H1 (cell line): ENCODE measurements around the gene PDIA5. TPM values are rescaled to one million over a fixed set of nuclear protein-coding genes. Genes with fewer than 3 reads are reported as not detected.

Source experiments
- CTCF ChIA-PET: fragments of 300-600 bp; sonication (Branson Sonifier 250); formaldehyde crosslinking; loops from one replicate; lab custom pipeline; 2021; ENCODE audit not compliant: partially characterized antibody; lab: Charles Lee
- POLR2A ChIA-PET: fragments of 300-600 bp; sonication (Branson Sonifier 250); formaldehyde crosslinking; loops from one replicate; lab custom pipeline; 2021; ENCODE audit warnings: inconsistent platforms; ENCODE audit not compliant: partially characterized antibody; lab: Charles Lee
- DNase-seq, 2 experiments: peaks; one replicate each; pipeline versions ENCODE4 v3.0.0 to v3.0.0-alpha.2; 2010 to 2022; ENCODE audit warnings: low spot score in 2 of 2, low read depth in 1 of 2, mixed read lengths in 1 of 2
- FAIRE-seq: peaks from 2 replicates; lab custom pipeline; 2011; peaks lifted over from hg19 to GRCh38; lab: Jason Lieb, UNC
- H2AFZ ChIP-seq: 2 replicates; pipeline ENCODE4 v1.8.1; 2012; ENCODE audit warnings: low read length, inconsistent platforms
- H2AK5ac ChIP-seq: 2 replicates; pipeline ENCODE4 v1.6.1; 2013; ENCODE audit warnings: low read depth, low read length
- H2BK120ac ChIP-seq: replicated peaks from 2 replicates; pipeline ENCODE3; 2013; ENCODE audit warnings: low read depth, low read length, inconsistent platforms
- H2BK12ac ChIP-seq: 2 replicates; pipeline ENCODE4 v1.6.1; 2013; ENCODE audit warnings: low read depth, low read length
- H2BK15ac ChIP-seq: 2 replicates; pipeline ENCODE4 v1.6.1; 2013; ENCODE audit warnings: low read length
- H2BK20ac ChIP-seq: 2 replicates; pipeline ENCODE4 v1.6.1; 2013; ENCODE audit warnings: low read length
- H2BK5ac ChIP-seq: 2 replicates; pipeline ENCODE4 v1.6.1; 2013; ENCODE audit warnings: low read depth, low read length
- H3K14ac ChIP-seq: 2 replicates; pipeline ENCODE4 v1.6.1; 2013; ENCODE audit warnings: inconsistent platforms; ENCODE audit not compliant: insufficient read length
- H3K18ac ChIP-seq: 2 replicates; pipeline ENCODE4 v1.6.1; 2013; ENCODE audit warnings: low read length; ENCODE audit errors: extremely low read depth
- H3K23ac ChIP-seq: 2 replicates; pipeline ENCODE4 v1.6.1; 2013; ENCODE audit warnings: inconsistent platforms; ENCODE audit not compliant: insufficient read length
- H3K23me2 ChIP-seq: 2 replicates; pipeline ENCODE4 v1.6.1; 2013; ENCODE audit warnings: low read depth, low read length
- H3K27ac ChIP-seq: 2 replicates; pipeline ENCODE4 v1.6.1; 2011; ENCODE audit warnings: low read depth, low read length, inconsistent platforms
- H3K27me3 ChIP-seq, 4 experiments: replicated peaks in 1 of 4; 1 replicate in 1 of 4; 2 replicates in 3 of 4; pipeline versions ENCODE4 v1.6.1 to v1.8.1; 2011 to 2013; ENCODE audit warnings: low read length in 3 of 4, mild to moderate bottlenecking in 3 of 4, inconsistent platforms in 2 of 4, mixed read lengths in 2 of 4, moderate library complexity in 1 of 4; ENCODE audit not compliant: control insufficient read depth in 3 of 4, insufficient read depth in 3 of 4; ENCODE audit errors: extremely low read depth in 1 of 4
- H3K36me3 ChIP-seq, 4 experiments: 2 replicates each; pipeline versions ENCODE4 v1.6.1 to v1.8.1; 2011 to 2013; ENCODE audit warnings: mild to moderate bottlenecking in 4 of 4, low read length in 3 of 4, moderate library complexity in 2 of 4, control low read depth in 1 of 4, inconsistent platforms in 1 of 4; ENCODE audit not compliant: insufficient read depth in 4 of 4, control insufficient read depth in 2 of 4
- H3K4ac ChIP-seq: replicated peaks from 2 replicates; pipeline ENCODE3; 2013; ENCODE audit warnings: low read length, low read depth, mixed read lengths, inconsistent platforms; ENCODE audit not compliant: insufficient read length
- H3K4me1 ChIP-seq, 4 experiments: replicated peaks in 1 of 4; 1 replicate in 1 of 4; 2 replicates in 3 of 4; pipeline versions ENCODE4 v1.6.1 to v1.8.1; 2011 to 2013; ENCODE audit warnings: low read length in 3 of 4, inconsistent platforms in 2 of 4, mixed read lengths in 1 of 4; ENCODE audit not compliant: insufficient read depth in 4 of 4, control insufficient read depth in 3 of 4
- H3K4me2 ChIP-seq, 2 experiments: 2 replicates each; pipeline versions ENCODE4 v1.6.1 to v1.8.1; 2011 to 2013; ENCODE audit warnings: low read depth in 2 of 2, low read length in 2 of 2, control low read depth in 1 of 2, inconsistent platforms in 1 of 2, mild to moderate bottlenecking in 1 of 2; ENCODE audit not compliant: insufficient read depth in 1 of 2
- H3K4me3 ChIP-seq, 4 experiments: fragments of 200-600, 300-600 bp in 1 of 4; sonication (generic), shearing (Covaris generic), sonication (Bioruptor Twin) in 1 of 4; 2 replicates each; pipeline versions ENCODE4 v1.5.1 to v1.8.1; 2011 to 2016; ENCODE audit warnings: low read length in 4 of 4, low read depth in 3 of 4, control low read depth in 2 of 4, inconsistent platforms in 2 of 4, mild to moderate bottlenecking in 2 of 4, mixed read lengths in 1 of 4, moderate library complexity in 1 of 4; ENCODE audit not compliant: insufficient read depth in 2 of 4; ENCODE audit errors: extremely low read depth in 1 of 4
- H3K56ac ChIP-seq: replicated peaks from 2 replicates; pipeline ENCODE3; 2013; ENCODE audit warnings: low read depth, mild to moderate bottlenecking, mixed read lengths, low read length, inconsistent platforms; ENCODE audit not compliant: insufficient read length
- H3K79me1 ChIP-seq: 2 replicates; pipeline ENCODE4 v1.6.1; 2013; ENCODE audit warnings: low read depth, low read length, control low read depth
- H3K79me2 ChIP-seq, 2 experiments: 2 replicates each; pipeline versions ENCODE4 v1.6.1 to v1.8.1; 2012 to 2013; ENCODE audit warnings: low read length in 2 of 2, mild to moderate bottlenecking in 2 of 2, inconsistent platforms in 1 of 2; ENCODE audit not compliant: insufficient read depth in 2 of 2, control insufficient read depth in 1 of 2
- H3K9ac ChIP-seq, 4 experiments: replicated peaks in 1 of 4; 1 replicate in 1 of 4; 2 replicates in 3 of 4; pipeline versions ENCODE4 v1.6.1 to v1.8.1; 2011 to 2013; ENCODE audit warnings: low read depth in 3 of 4, low read length in 3 of 4, control low read depth in 2 of 4, mild to moderate bottlenecking in 2 of 4, moderate library complexity in 2 of 4, inconsistent platforms in 1 of 4; ENCODE audit errors: extremely low read depth in 1 of 4
- H3K9me3 ChIP-seq, 2 experiments: 2 replicates each; pipeline versions ENCODE4 v1.6.1 to v1.8.1; 2012 to 2013; ENCODE audit warnings: mild to moderate bottlenecking in 2 of 2, moderate library complexity in 2 of 2, control low read depth in 1 of 2, inconsistent platforms in 1 of 2, low read depth in 1 of 2, low read length in 1 of 2, mixed read lengths in 1 of 2; ENCODE audit not compliant: insufficient read depth in 2 of 2
- H4K20me1 ChIP-seq, 2 experiments: replicated peaks in 1 of 2; 2 replicates each; pipeline versions ENCODE3 to v1.8.1; 2011 to 2013; ENCODE audit warnings: inconsistent platforms in 2 of 2, low read length in 2 of 2, mild to moderate bottlenecking in 1 of 2; ENCODE audit not compliant: insufficient read depth in 2 of 2, control insufficient read depth in 1 of 2
- H4K5ac ChIP-seq: 2 replicates; pipeline ENCODE4 v1.6.1; 2013; ENCODE audit warnings: low read length, low read depth, mixed read lengths, inconsistent platforms; ENCODE audit not compliant: insufficient read length
- H4K8ac ChIP-seq: 2 replicates; pipeline ENCODE4 v1.8.0; 2013; ENCODE audit warnings: mild to moderate bottlenecking, moderate library complexity, low read length, inconsistent platforms; ENCODE audit not compliant: insufficient read depth; ENCODE audit errors: extremely low read depth
- H4K91ac ChIP-seq: replicated peaks from 2 replicates; pipeline ENCODE3; 2013; ENCODE audit warnings: low read length, mixed read lengths, inconsistent platforms; ENCODE audit not compliant: insufficient read length
- BACH1 ChIP-seq: IDR thresholded peaks from 2 replicates; pipeline ENCODE4 v1.6.1; 2012; ENCODE audit warnings: low read length, improper control_type of control experiment
- CBX5 ChIP-seq: fragments of 300-800, 300-1000 bp; sonication (generic); IDR thresholded peaks from 2 replicates; pipeline ENCODE4 v1.7.1; 2016; ENCODE audit warnings: antibody characterized with exemption, low read length, low read depth
- CBX8 ChIP-seq: fragments of 300-800, 300-1000 bp; sonication (generic); IDR thresholded peaks from 2 replicates; pipeline ENCODE4 v1.7.1; 2016; ENCODE audit warnings: low read depth, low read length, borderline replicate concordance
- CTCF ChIP-seq, 3 experiments: IDR thresholded peaks; 1 replicate in 2 of 3; 2 replicates in 1 of 3; pipeline versions ENCODE4 v1.5.1 to v1.6.1; 2011; ENCODE audit warnings: low read length in 3 of 3, mild to moderate bottlenecking in 3 of 3, inconsistent platforms in 2 of 3, low read depth in 1 of 3, moderate library complexity in 1 of 3; ENCODE audit not compliant: insufficient read depth in 1 of 3; ENCODE audit errors: control extremely low read depth in 1 of 3
- JUND ChIP-seq: IDR thresholded peaks from 2 replicates; pipeline ENCODE4 v1.6.1; 2011; ENCODE audit warnings: mild to moderate bottlenecking, improper control_type of control experiment, low read length
- MAFK ChIP-seq: IDR thresholded peaks from 2 replicates; pipeline ENCODE4 v1.6.1; 2012; ENCODE audit warnings: low read depth, mild to moderate bottlenecking, improper control_type of control experiment, low read length
- POLR2AphosphoS5 ChIP-seq: IDR thresholded peaks from 2 replicates; pipeline ENCODE4 v1.6.1; 2011; ENCODE audit warnings: low read depth, low read length
- RBBP5 ChIP-seq: IDR thresholded peaks from 2 replicates; pipeline ENCODE4 v1.7.1; 2012; ENCODE audit warnings: low read depth, mild to moderate bottlenecking, inconsistent platforms, low read length, moderate library complexity, borderline replicate concordance
- SAP30 ChIP-seq: fragments of 300-600 bp; sonication (generic); IDR thresholded peaks from 2 replicates; pipeline ENCODE4 v1.7.1; 2012; ENCODE audit warnings: low read length, moderate library complexity, mild to moderate bottlenecking, inconsistent platforms; ENCODE audit not compliant: insufficient read depth, insufficient replicate concordance
- TEAD4 ChIP-seq: IDR thresholded peaks from 2 replicates; pipeline ENCODE4 v1.6.1; 2012; ENCODE audit warnings: low read depth, low read length, inconsistent platforms, mixed read lengths
- WGBS, 2 experiments: shearing (Covaris generic) in 1 of 2; methylation state at CpG; one replicate each; pipeline versions ENCODE4 v1.1.6 to v1.1.7; 2013 to 2015; ENCODE audit warnings: low lambda C conversion rate in 2 of 2, mixed read lengths in 2 of 2, inconsistent platforms in 1 of 2, low coverage in 1 of 2, missing lambda C conversion rate in 1 of 2; ENCODE audit not compliant: insufficient replicate concordance in 2 of 2, insufficient coverage in 1 of 2, insufficient read length in 1 of 2; ENCODE audit errors: extremely low coverage in 1 of 2, missing lambda C conversion rate in 1 of 2; 5-methylcytosine and 5-hydroxymethylcytosine counted together
- polyA plus RNA-seq, 7 experiments: library from polyadenylated mRNA; depleted of rRNA in 3 of 7; stranded (reverse) in 5 of 7; unstranded in 2 of 7; fragments of >200 nt in 5 of 7; fragments of 200-250 nt in 2 of 7; gene quantifications; 1 replicate in 5 of 7; 2 replicates in 1 of 7; 4 replicates in 1 of 7; pipeline versions ENCODE4 v1.2.1 to v1.2.3, GENCODE V29; 2011 to 2013; ENCODE audit warnings: missing spikeins in 2 of 7, mixed read lengths in 2 of 7
- total RNA-seq: library from RNA; stranded (reverse); fragmentation: NEBNext Ultra II Directional; extraction: Animal tissue kit (Norgen Biotek cat#: 25700); gene quantifications from 2 replicates; pipeline ENCODE4 v1.2.1, GENCODE V29; 2021

The PDIA5 gene
- total and polyA plus RNA-seq, 2 of the 8 experiments (the other 6 are each of a cell fraction or from before 2014, with no cell fraction given): 18.2 to 32.8 TPM

DNA sequence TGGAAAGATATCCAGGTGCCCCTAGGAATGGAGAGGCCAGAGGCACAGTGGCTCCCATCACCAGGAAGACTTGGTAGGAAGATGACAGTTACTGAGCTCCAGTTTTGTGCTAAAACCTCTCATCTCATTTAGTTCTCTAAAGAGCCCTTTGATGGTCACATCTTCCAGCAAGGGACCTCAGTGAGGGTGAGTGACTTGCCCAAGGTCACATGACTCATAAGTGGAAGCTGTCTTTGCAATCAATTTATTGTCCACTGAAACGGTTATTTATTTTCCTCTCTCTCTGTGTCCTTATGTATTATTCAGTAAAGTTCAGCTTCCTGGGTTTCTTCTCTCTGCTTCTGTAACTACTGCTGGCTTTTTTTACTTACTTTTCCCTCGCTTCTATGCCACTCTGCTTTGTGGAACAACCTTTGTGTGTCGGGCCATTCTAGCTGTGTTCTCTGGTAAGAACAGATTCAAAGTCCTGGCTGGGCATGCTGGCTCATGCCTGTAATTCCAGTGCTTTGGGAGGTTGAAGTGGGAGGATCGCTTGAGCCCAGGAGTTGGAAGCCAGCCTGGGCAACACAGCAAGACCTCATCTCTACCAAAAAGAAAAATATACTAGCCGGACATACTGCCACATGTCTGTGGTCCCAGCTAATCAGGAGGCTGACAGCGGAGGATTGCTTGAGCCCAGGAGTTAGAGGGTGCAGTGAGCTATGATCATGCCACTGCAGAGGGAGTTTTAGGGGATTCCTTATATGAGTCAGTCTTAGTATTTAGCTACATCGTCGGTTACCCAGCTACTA, 55.9 kb downstream of the PDIA5 start:
- no peak overlapping the region for H3K4ac ChIP-seq
- H2BK5ac ChIP-seq: no peak overlapping the region
- ChIA-PET POLR2A (no interaction called here), CTCF (interaction anchor here (0.6 to 1.9 kb wide), 2 partner anchors 21 to 31 kb away, joined by 3 to 7 read pairs; no protein-coding TSS in a partner anchor)
- no peaks in the 10 kb centered on the region for H3K79me1 ChIP-seq
- H2BK20ac ChIP-seq: no peak overlapping the region
- no peaks in the 10 kb centered on the region for H3K23me2 ChIP-seq
- H3K4me1 ChIP-seq: peaks cover 0 to 11% (median 2%) of the 10 kb centered on the region in 4 experiments; a peak in 6 of 7 replicates
- no peak overlapping the region for H2AFZ ChIP-seq
- H2BK12ac ChIP-seq: no peak overlapping the region
- H3K18ac ChIP-seq: no peak overlapping the region
- no peak overlapping the region for H3K27ac ChIP-seq
- FAIRE-seq: no peak
- DNase-seq: no peak
- WGBS, 2 experiments: 88% methylated on average over 8 of the region's 8 CpGs; no CpG with 5 or more reads in 1 of the 2 experiments
- H3K56ac ChIP-seq: no peak overlapping the region
- H3K23ac ChIP-seq: no peak overlapping the region
- H3K4me3 ChIP-seq: no peak overlapping the region
- no peak overlapping the region for H4K91ac ChIP-seq
- H3K36me3 ChIP-seq: peaks cover 0 to 14% (median 7%) of the 10 kb centered on the region in 4 experiments; a peak in 3 of 8 replicates
- H4K20me1 ChIP-seq: no peaks in the 10 kb centered on the region
- H3K27me3 ChIP-seq: no peaks in the 10 kb centered on the region
- H2BK120ac ChIP-seq: no peak overlapping the region
- no peak overlapping the region for H2BK15ac ChIP-seq
- no peak overlapping the region for H3K14ac ChIP-seq
- H3K79me2 ChIP-seq: no peaks in the 10 kb centered on the region
- no peak overlapping the region for H4K5ac ChIP-seq
- no peak overlapping the region for H2AK5ac ChIP-seq
- H3K9ac ChIP-seq: no peak overlapping the region
- no peak overlapping the region for H4K8ac ChIP-seq
- no peaks in the 10 kb centered on the region for H3K9me3 ChIP-seq
- no peak overlapping the region for H3K4me2 ChIP-seq
- no peak for TF ChIP-seq POLR2AphosphoS5
- TF ChIP-seq BACH1: no peak
- TF ChIP-seq CBX5: no peak
- no peak for TF ChIP-seq MAFK
- no peak for TF ChIP-seq CTCF (IDR thresholded peaks at IDR 0.05; ENCODE audit: control extremely low read depth in 1 of 3, insufficient read depth in 1 of 3, low read depth in 1 of 3, low read length in 3 of 3)
- no peak for TF ChIP-seq RBBP5
- no peak for TF ChIP-seq SAP30
- TF ChIP-seq TEAD4: no peak
- no peak for TF ChIP-seq CBX8
- no peak for TF ChIP-seq JUND
